Lung (tissue), 12 donors: ENCODE measurements around the gene SWAP70. TPM values are rescaled to one million over a fixed set of nuclear protein-coding genes. Genes with fewer than 3 reads are reported as not detected.

ENCODE experiments used
- ATAC-seq: fragments of 200-7000 bp; cut with Tn5 transposase; one replicate; pipeline ENCODE4 v1.9.1; 2020; ENCODE audit warnings: moderate number of reproducible peaks; ENCODE audit not compliant: insufficient read depth, low FRiP score
- DNase-seq, 3 donors: peaks; one replicate each; pipeline ENCODE4 v3.0.0-alpha.2; 2013 to 2017
- H3K27ac ChIP-seq, 2 donors: one replicate each; pipeline ENCODE4 v1.5.1; 2013; ENCODE audit warnings: mild to moderate bottlenecking in 2 of 2, moderate library complexity in 2 of 2, control low read depth in 1 of 2, inconsistent platforms in 1 of 2, low read depth in 1 of 2, low read length in 1 of 2
- H3K27me3 ChIP-seq, 3 donors: one replicate each; pipeline ENCODE4 v1.5.1; 2013; ENCODE audit warnings: low read length in 2 of 3; ENCODE audit not compliant: control insufficient read depth in 3 of 3, insufficient read depth in 3 of 3
- H3K36me3 ChIP-seq, 4 donors: one replicate each; pipeline ENCODE4 v1.5.1; 2013; ENCODE audit warnings: low read length in 4 of 4, mild to moderate bottlenecking in 1 of 4, moderate library complexity in 1 of 4; ENCODE audit not compliant: control insufficient read depth in 4 of 4, insufficient read depth in 4 of 4
- H3K4me1 ChIP-seq, 5 donors: one replicate each; pipeline ENCODE4 v1.5.1; 2013; ENCODE audit warnings: low read length in 5 of 5, mild to moderate bottlenecking in 2 of 5, moderate library complexity in 1 of 5; ENCODE audit not compliant: control insufficient read depth in 5 of 5, insufficient read depth in 5 of 5
- H3K4me3 ChIP-seq: one replicate; pipeline ENCODE4 v1.5.1; 2013; ENCODE audit warnings: mild to moderate bottlenecking, control low read depth, moderate library complexity
- H3K9ac ChIP-seq, 2 donors: one replicate each; pipeline ENCODE4 v1.5.1; 2013; ENCODE audit warnings: low read length in 2 of 2, control low read depth in 1 of 2; ENCODE audit not compliant: insufficient read depth in 1 of 2
- H3K9me3 ChIP-seq, 4 donors: one replicate each; pipeline ENCODE4 v1.5.1; 2013; ENCODE audit warnings: low read length in 3 of 4, mild to moderate bottlenecking in 1 of 4, moderate library complexity in 1 of 4; ENCODE audit not compliant: control insufficient read depth in 4 of 4, insufficient read depth in 3 of 4
- WGBS, 2 donors: extraction: QIAGEN DNeasy Blood & Tissue Kit; methylation state at CpG; one replicate each; pipeline ENCODE4 v1.1.7; 2013; 5-methylcytosine and 5-hydroxymethylcytosine counted together
- polyA plus RNA-seq, 2 donors: library from polyadenylated mRNA; stranded (reverse); fragments of 200-250 nt; gene quantifications; one replicate each; pipeline ENCODE4 v1.2.1, GENCODE V29; 2013
- total RNA-seq, 2 donors: library from RNA; depleted of rRNA in 1 of 2; stranded (reverse); fragments of >200 nt in 1 of 2; gene quantifications; one replicate each; pipeline ENCODE4 v1.2.1, GENCODE V29; 2014 to 2021
- TF ChIP-seq, protein P1 (sequence below): IDR thresholded peaks from 2 replicates; pipeline ENCODE4 v1.5.1; 2012; ENCODE audit warnings: mild to moderate bottlenecking; ENCODE audit errors: control extremely low read depth, extremely low read depth
- donor health status: control.
- donor health status: control.
- donor health status: Bipolar disorder and iron deficiency.
- donor health status: healthy.
- donor health status: DM: yes; HTN: yes; CAD: no.

The SWAP70 gene
- total and polyA plus RNA-seq, 4 donors: 14.9 to 44.8 (median 35.9) TPM

DNA sequence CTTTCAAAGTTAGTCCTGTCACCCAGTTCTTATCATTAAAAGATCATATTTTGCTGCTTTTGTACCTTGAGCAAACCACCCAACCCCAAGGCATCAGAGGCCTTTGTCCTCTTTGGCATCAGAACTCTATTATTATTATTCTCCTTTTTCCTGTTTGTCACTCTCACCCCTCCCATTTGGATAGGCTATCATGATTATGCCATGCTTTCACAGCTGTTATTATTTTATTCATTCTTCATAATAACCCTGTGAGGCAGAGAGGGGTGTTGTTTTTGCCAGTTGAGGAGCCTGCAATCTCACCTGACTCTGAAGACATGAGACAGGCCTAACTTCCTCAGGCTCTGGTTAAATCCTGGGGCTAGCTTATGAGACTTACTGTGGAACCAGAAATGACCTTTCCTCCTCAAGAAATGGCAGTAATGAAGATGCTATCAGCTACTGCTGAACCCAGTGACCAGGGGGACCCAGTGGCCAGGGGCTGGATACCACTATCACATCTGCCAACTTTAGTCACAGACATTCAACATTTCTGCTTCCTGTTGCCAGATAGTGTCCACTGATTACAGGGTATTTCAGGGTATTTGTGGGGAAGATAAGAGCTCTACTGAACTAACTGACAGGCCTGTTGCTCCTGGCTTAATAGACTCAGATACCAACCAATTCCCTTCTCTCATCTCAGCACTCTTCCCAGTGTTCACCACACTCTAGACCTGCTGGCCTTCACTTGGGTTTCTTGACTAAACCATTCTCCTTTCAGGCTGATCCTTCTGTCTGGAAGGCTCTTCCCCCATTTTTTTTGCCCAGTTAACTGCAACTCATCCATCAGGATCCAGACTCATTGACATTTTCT, 11.8 kb upstream of the SWAP70 start:
- Histone ChIP-seq H3K36me3 (no peaks in the 10 kb centered on the region), H3K9me3 (no peaks in the 10 kb centered on the region), H3K4me1 (peaks cover 0 to 3% (median 0%) of the 10 kb centered on the region in 5 donors), H3K27ac (no peak overlapping the region), H3K9ac (no peak overlapping the region), H3K27me3 (no peaks in the 10 kb centered on the region), H3K4me3 (no peak overlapping the region)
- ATAC-seq (no peak), DNase-seq (no peak)
- TF ChIP-seq, protein P1, sequence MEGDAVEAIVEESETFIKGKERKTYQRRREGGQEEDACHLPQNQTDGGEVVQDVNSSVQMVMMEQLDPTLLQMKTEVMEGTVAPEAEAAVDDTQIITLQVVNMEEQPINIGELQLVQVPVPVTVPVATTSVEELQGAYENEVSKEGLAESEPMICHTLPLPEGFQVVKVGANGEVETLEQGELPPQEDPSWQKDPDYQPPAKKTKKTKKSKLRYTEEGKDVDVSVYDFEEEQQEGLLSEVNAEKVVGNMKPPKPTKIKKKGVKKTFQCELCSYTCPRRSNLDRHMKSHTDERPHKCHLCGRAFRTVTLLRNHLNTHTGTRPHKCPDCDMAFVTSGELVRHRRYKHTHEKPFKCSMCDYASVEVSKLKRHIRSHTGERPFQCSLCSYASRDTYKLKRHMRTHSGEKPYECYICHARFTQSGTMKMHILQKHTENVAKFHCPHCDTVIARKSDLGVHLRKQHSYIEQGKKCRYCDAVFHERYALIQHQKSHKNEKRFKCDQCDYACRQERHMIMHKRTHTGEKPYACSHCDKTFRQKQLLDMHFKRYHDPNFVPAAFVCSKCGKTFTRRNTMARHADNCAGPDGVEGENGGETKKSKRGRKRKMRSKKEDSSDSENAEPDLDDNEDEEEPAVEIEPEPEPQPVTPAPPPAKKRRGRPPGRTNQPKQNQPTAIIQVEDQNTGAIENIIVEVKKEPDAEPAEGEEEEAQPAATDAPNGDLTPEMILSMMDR: no peak

DNA sequence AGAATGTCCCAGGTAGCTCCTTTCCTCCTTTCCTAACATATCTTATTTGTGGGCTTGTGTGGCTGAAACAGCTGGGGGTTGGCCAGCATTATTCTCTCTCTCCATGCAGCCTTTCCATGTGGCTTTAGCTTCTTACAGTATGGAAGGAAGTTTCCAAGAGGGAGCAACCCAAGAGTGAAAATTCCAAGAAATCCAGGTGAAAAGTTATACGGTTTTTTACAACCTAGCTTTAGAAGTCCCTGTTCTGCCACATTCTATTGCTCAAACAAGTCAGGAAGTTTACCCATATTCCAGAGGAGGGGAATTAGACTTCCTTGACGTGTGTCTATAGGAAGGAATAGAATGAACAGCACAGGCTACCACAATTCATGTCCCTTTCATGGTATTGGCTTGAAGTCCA, 10.0 kb upstream of the SWAP70 start:
- Histone ChIP-seq H3K4me3 (no peak overlapping the region), H3K27me3 (no peaks in the 10 kb centered on the region), H3K4me1 (peaks cover 0 to 1% (median 0%) of the 10 kb centered on the region in 5 donors), H3K27ac (no peak overlapping the region), H3K9me3 (no peaks in the 10 kb centered on the region), H3K36me3 (no peaks in the 10 kb centered on the region), H3K9ac (no peak overlapping the region)
- 70 to 80% methylated on average over 2 of the region's 2 CpGs for WGBS, 2 donors
- TF ChIP-seq, protein P1: no peak
- ATAC-seq: no peak
- DNase-seq: no peak

DNA sequence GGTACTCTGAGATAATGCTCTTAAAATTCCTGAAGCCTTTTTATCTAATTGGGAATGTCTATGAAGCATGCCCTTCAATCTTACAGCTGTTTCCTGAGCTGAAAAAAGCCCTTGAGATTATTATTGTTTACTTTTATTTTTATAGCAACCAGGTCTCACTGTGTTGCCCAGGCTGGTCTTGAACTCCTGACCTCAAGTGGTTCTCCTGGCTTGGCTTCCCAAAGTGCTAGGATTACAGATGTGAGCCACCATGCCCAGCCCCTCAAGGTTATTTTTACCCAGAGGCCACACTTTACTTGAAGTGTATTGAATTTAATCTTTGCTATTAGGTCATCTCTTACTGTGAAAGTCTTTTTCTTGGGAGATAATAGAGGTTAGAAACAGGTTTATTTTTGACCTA, 7.0 kb upstream of the SWAP70 start:
- no peak overlapping the region for H3K4me3 ChIP-seq
- TF ChIP-seq, protein P1: no peak
- H3K36me3 ChIP-seq: no peaks in the 10 kb centered on the region
- no peaks in the 10 kb centered on the region for H3K27me3 ChIP-seq
- no peaks in the 10 kb centered on the region for H3K9me3 ChIP-seq
- no peak for ATAC-seq
- H3K27ac ChIP-seq: no peak overlapping the region
- DNase-seq: no peak
- peaks cover 0 to 1% (median 0%) of the 10 kb centered on the region in 5 donors for H3K4me1 ChIP-seq
- no peak overlapping the region for H3K9ac ChIP-seq
